BJ (cell line): ENCODE data around the gene NRCAM. TPM values are rescaled to one million over a fixed set of nuclear protein-coding genes. Genes with fewer than 3 reads are reported as not detected.

ENCODE experiments used
- CTCF ChIA-PET: fragments of 350-600 bp; formaldehyde crosslinking; extraction: SDS; loops from one replicate; lab custom pipeline; 2021; ENCODE audit warnings: antibody characterized with exemption, inconsistent platforms; lab: Yijun Ruan, JAX
- POLR2A ChIA-PET: fragments of 300-600 bp; sonication (Branson Sonifier 250); formaldehyde crosslinking; extraction: SDS; loops from one replicate; lab custom pipeline; 2021; ENCODE audit warnings: antibody characterized with exemption; lab: Charles Lee
- DNase-seq: peaks from one replicate; pipeline ENCODE4 v3.0.0-alpha.2; 2011; ENCODE audit warnings: low read depth
- H3K27me3 ChIP-seq: 2 replicates; pipeline ENCODE4 v1.6.0; 2011; ENCODE audit warnings: low read length; ENCODE audit not compliant: control insufficient read depth, insufficient read depth
- H3K36me3 ChIP-seq: 2 replicates; pipeline ENCODE4 v1.5.1; 2011; ENCODE audit warnings: low read length; ENCODE audit not compliant: control insufficient read depth, insufficient read depth
- H3K4me3 ChIP-seq: 2 replicates; pipeline ENCODE4 v1.5.1; 2011; ENCODE audit warnings: low read depth, mild to moderate bottlenecking, control low read depth, low read length
- CTCF ChIP-seq: IDR thresholded peaks from 2 replicates; pipeline ENCODE4 v1.5.1; 2011; ENCODE audit warnings: low read depth, mild to moderate bottlenecking, control low read depth, inconsistent platforms, low read length, moderate library complexity; ENCODE audit not compliant: insufficient read depth
- polyA plus RNA-seq: library from polyadenylated mRNA; depleted of rRNA; stranded (reverse); fragments of >200 nt; gene quantifications from 2 replicates; pipeline ENCODE4 v1.2.3, GENCODE V29; 2011

The NRCAM gene
- polyA plus RNA-seq, 1 experiment, result 1.1 TPM

- ChIA-PET CTCF (no interaction called here), POLR2A (no interaction called here)
- Histone ChIP-seq H3K36me3 (no peaks in the 10 kb centered on the region), H3K27me3 (no peaks in the 10 kb centered on the region), H3K4me3 (no peak overlapping the region)
- no peak for TF ChIP-seq CTCF
- no peak for DNase-seq
These were observed 253.5 kb downstream of the NRCAM start for GRCh38 chr7:108202743-108203142.

GRCh38 chr7:108201766-108202165 lies 254.5 kb downstream of the NRCAM start:
- ChIA-PET POLR2A (no interaction called here), CTCF (no interaction called here)
- Histone ChIP-seq H3K4me3 (no peak overlapping the region), H3K27me3 (no peaks in the 10 kb centered on the region), H3K36me3 (no peaks in the 10 kb centered on the region)
- no peak for TF ChIP-seq CTCF
- DNase-seq, result no peak

- POLR2A ChIA-PET, result no interaction called here
- DNase-seq, result no peak
- Histone ChIP-seq H3K4me3 (no peak overlapping the region), H3K36me3 (no peaks in the 10 kb centered on the region), H3K27me3 (no peaks in the 10 kb centered on the region)
- no peak for TF ChIP-seq CTCF
- CTCF ChIA-PET, result no interaction called here
These were observed 255.9 kb downstream of the NRCAM start for GRCh38 chr7:108200326-108200725.

GRCh38 chr7:108197371-108198091 lies 258.7 kb downstream of the NRCAM start:
- POLR2A ChIA-PET, result no interaction called here
- no peak for TF ChIP-seq CTCF
- Histone ChIP-seq H3K4me3 (no peak overlapping the region), H3K27me3 (no peaks in the 10 kb centered on the region), H3K36me3 (no peaks in the 10 kb centered on the region)
- CTCF ChIA-PET, result interaction anchor here (0.8 kb wide), 1 partner anchor 29 kb away, joined by 3 read pairs; no protein-coding TSS in a partner anchor
- DNase-seq, result no peak

- no peaks in the 10 kb centered on the region for H3K36me3 ChIP-seq
- ChIA-PET CTCF (interaction anchor here (1.7 kb wide), 1 partner anchor 12 kb away, joined by 4 read pairs; no protein-coding TSS in a partner anchor), POLR2A (no interaction called here)
- H3K4me3 ChIP-seq, result no peak overlapping the region
- no peak for TF ChIP-seq CTCF
- no peak for DNase-seq
- H3K27me3 ChIP-seq, result no peaks in the 10 kb centered on the region
These were observed 260.2 kb downstream of the NRCAM start for GRCh38 chr7:108196004-108196403.
